SK-N-SH treated with all-trans-retinoic acid at 6 μM for 48 hours (cell line): ENCODE data around the gene PRKAA1.

ENCODE experiments used
- BACH2 ChIP-seq: fragments of 250-450 bp; sonication (Bioruptor Pico); IDR thresholded peaks from 2 replicates; pipeline ENCODE4 v1.9.0; 2021; ENCODE audit warnings: mild to moderate bottlenecking, borderline replicate concordance
- OSR1 ChIP-seq: fragments of 250-450 bp; sonication (Bioruptor Pico); IDR thresholded peaks from 2 replicates; pipeline ENCODE4 v1.8.0; 2022; ENCODE audit warnings: moderate library complexity, mild to moderate bottlenecking, inconsistent platforms
- TOX ChIP-seq: fragments of 250-450 bp; sonication (Bioruptor Pico); IDR thresholded peaks from 2 replicates; pipeline ENCODE4 v1.8.0; 2021; ENCODE audit warnings: mild to moderate bottlenecking, moderate library complexity, borderline replicate concordance
- ZNF565 ChIP-seq: fragments of 450-650 bp; formaldehyde crosslinking; conservative IDR thresholded peaks from 2 replicates; pipeline ENCODE4 v1.5.0; 2020; ENCODE audit warnings: low read depth, mild to moderate bottlenecking, moderate library complexity
- TF ChIP-seq, protein P1 (sequence below): fragments of 250-450 bp; sonication (Bioruptor Pico); IDR thresholded peaks from 2 replicates; pipeline ENCODE4 v1.5.1; 2021; ENCODE audit warnings: mild to moderate bottlenecking, moderate library complexity
- TF ChIP-seq, protein P2 (sequence below): fragments of 250-450 bp; sonication (Bioruptor Pico); IDR thresholded peaks from 2 replicates; pipeline ENCODE4 v1.5.1; 2020; ENCODE audit warnings: low read depth, mild to moderate bottlenecking, moderate library complexity

DNA sequence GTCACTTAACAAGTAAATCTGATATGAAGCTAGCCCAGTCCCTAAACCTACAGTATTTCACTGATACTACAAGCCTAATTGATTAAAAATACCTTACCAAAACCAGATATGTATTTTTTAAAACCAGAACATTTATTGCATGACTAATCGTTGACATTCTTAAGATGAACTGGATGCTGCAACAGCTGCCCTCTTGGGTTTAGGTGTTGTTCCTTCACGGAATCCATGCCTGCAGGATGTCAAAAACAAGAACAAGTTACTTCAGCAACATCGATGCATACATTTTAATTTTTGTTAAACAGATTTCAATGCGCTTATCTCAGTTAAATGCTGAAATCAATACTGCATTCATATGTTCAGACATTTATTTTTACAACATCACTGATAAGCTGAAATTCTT is 34.2 kb upstream of the PRKAA1 start:
- no peak for TF ChIP-seq ZNF565 (CRISPR knock-in tag)
- TF ChIP-seq, protein P1, sequence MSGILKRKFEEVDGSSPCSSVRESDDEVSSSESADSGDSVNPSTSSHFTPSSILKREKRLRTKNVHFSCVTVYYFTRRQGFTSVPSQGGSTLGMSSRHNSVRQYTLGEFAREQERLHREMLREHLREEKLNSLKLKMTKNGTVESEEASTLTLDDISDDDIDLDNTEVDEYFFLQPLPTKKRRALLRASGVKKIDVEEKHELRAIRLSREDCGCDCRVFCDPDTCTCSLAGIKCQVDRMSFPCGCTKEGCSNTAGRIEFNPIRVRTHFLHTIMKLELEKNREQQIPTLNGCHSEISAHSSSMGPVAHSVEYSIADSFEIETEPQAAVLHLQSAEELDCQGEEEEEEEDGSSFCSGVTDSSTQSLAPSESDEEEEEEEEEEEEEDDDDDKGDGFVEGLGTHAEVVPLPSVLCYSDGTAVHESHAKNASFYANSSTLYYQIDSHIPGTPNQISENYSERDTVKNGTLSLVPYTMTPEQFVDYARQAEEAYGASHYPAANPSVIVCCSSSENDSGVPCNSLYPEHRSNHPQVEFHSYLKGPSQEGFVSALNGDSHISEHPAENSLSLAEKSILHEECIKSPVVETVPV: no peak
- TF ChIP-seq TOX: no peak
- TF ChIP-seq, protein P2, sequence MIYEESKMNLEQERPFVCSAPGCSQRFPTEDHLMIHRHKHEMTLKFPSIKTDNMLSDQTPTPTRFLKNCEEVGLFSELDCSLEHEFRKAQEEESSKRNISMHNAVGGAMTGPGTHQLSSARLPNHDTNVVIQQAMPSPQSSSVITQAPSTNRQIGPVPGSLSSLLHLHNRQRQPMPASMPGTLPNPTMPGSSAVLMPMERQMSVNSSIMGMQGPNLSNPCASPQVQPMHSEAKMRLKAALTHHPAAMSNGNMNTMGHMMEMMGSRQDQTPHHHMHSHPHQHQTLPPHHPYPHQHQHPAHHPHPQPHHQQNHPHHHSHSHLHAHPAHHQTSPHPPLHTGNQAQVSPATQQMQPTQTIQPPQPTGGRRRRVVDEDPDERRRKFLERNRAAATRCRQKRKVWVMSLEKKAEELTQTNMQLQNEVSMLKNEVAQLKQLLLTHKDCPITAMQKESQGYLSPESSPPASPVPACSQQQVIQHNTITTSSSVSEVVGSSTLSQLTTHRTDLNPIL: no peak
- no peak for TF ChIP-seq OSR1 (CRISPR knock-in tag)
- no peak for TF ChIP-seq BACH2 (CRISPR knock-in tag)
